ENCODE measurements around the gene SH3TC1.

GRCh38 chr4:8237256-8237989 lies 38.3 kb downstream of the SH3TC1 start:
- TF ChIP-seq, protein P1, sequence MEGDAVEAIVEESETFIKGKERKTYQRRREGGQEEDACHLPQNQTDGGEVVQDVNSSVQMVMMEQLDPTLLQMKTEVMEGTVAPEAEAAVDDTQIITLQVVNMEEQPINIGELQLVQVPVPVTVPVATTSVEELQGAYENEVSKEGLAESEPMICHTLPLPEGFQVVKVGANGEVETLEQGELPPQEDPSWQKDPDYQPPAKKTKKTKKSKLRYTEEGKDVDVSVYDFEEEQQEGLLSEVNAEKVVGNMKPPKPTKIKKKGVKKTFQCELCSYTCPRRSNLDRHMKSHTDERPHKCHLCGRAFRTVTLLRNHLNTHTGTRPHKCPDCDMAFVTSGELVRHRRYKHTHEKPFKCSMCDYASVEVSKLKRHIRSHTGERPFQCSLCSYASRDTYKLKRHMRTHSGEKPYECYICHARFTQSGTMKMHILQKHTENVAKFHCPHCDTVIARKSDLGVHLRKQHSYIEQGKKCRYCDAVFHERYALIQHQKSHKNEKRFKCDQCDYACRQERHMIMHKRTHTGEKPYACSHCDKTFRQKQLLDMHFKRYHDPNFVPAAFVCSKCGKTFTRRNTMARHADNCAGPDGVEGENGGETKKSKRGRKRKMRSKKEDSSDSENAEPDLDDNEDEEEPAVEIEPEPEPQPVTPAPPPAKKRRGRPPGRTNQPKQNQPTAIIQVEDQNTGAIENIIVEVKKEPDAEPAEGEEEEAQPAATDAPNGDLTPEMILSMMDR (IDR thresholded peaks at IDR 0.05; ENCODE audit: low read depth, low read length, poor library complexity, severe bottlenecking), result no peak
- no peak for TF ChIP-seq EZH2phosphoT487 (IDR thresholded peaks at IDR 0.05; ENCODE audit: borderline replicate concordance, low read length)
